Stimulated activated CD8-positive, alpha-beta memory T cell treated with anti-CD3 and anti-CD28 coated beads, Interleukin-4, amount 100 ng/mL, for 1 hour (primary cell): ENCODE data around the gene RILP.

Experiments used
- DNase-seq, 2 donors: peaks; one replicate each; pipeline ENCODE4 v3.0.0-alpha.2; 2020; ENCODE audit warnings: low read depth in 2 of 2, low spot score in 1 of 2

Gene RILP

DNA sequence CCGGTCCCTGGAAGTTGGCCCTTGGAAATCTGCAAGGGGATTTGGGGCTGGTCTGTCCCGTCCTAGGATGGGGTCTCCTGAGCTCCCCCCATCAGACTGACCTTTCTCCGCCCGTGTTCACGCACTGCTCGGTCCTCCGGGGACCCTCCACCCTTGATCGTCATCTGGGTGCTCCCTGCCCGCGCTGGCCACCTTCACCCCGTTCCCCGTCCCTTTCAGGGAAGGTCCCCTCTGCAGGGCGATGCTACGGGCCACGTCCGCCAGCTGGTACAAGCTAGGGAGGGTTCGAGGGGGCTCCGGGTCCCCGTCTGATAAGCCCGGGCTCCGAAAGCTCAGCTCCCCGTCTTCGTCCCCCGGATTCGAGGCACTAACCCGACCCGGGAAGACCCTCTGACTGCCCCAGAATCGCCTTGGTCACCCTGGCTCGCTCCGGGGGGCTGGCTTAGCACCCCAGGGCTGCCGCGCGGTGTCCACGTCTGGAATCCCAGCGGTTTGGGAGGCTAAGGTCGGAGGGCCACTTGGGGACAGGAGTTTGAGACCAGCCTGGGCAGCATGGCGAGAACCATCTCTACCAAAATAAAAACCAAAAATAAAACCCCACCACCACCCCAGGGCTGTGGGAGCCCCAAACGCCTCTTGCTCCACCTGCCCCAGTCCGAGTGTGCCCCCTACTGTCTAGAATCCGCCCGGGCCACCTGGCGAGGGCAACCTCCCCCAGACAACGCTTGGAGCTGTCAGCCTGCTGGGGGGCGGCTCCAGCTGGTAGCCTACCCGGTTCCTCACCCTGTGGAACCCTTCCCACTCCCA is 20.0 kb downstream of the RILP start:
- peak; percentile 41 to 47 for DNase-seq

DNA sequence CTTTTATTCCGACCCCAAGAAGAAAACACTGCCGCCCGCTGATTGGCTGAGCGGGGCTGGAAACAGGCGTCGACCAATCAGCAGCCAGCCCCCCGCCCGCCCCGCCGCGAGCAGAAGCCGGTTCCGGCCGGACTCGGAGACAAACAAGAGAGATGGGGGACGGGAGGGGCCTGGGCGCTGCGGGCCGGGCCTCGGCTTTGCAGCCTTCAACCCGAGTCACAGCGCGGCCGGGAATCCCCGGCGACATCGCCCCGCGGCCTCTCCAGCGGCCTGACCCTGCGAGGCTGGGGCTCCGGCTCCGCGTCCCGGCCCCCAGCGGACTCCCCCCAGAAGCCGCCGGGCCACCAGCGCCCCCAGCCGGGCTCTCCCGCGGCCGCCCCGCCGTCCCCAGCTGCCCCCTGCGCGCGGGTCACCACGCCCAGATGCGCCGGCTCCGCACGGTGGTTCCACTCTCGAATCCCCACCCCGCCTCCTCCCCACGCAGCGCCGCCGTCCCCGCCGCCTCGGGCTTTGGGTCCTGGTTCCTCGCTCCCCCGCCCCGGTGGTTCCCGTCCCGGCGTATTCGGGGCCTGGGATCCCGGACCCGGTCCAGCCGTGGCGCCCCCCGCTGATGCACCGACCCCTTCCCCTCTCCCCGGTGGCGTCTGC is 20.7 kb downstream of the RILP start:
- DNase-seq, result peak; percentile 75 to 81

DNA sequence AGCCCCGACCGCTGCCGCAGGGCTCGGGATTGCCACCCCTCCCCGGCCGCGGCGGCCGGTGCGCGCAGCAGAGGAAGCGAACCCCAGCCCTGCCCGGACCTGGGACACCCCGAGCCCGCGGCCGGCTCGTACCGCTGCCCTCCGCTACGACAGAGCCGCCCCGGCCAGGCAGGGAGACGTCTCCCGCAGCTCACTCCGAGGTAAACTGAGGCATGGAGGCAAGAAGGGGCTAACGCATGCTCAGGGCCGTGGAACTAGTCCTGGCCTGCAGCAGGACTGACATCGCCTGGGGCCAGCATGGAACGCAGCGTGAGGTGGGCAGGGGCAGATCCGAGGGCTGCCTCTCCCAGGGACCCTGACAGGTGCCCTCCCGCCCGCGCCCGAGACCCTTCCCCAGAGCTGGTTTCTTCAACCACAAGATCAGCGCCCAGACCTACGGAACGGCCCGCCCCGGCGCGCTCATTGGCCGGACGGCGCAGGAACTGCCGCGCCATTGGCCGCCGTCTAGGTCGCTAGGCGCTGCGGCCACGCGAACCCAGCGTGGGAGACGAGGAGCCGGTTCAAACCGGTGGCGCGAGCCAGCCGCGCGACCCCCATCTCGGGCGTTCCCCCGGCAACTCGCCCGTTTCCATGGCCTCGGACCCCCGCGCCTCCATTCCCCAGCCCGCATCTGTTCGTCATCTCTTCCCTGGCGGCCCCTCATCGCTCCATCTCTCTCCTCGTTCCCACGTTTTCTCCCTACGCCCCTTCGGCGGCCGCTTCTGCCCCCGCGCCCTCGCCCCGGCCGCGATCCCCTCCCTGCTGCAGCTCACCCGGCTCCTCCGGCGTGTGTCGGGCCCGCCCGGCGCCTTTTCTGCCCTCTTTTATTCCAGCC is 21.4 kb downstream of the RILP start, which contains the start of gene SLC43A2:
Gene SLC43A2, minus strand, starts transcription at position 853 of the 874 bp plus-strand sequence. CDS start 960 bp downstream, outside the sequence.
- peak; percentile 41 to 54 for DNase-seq

DNA sequence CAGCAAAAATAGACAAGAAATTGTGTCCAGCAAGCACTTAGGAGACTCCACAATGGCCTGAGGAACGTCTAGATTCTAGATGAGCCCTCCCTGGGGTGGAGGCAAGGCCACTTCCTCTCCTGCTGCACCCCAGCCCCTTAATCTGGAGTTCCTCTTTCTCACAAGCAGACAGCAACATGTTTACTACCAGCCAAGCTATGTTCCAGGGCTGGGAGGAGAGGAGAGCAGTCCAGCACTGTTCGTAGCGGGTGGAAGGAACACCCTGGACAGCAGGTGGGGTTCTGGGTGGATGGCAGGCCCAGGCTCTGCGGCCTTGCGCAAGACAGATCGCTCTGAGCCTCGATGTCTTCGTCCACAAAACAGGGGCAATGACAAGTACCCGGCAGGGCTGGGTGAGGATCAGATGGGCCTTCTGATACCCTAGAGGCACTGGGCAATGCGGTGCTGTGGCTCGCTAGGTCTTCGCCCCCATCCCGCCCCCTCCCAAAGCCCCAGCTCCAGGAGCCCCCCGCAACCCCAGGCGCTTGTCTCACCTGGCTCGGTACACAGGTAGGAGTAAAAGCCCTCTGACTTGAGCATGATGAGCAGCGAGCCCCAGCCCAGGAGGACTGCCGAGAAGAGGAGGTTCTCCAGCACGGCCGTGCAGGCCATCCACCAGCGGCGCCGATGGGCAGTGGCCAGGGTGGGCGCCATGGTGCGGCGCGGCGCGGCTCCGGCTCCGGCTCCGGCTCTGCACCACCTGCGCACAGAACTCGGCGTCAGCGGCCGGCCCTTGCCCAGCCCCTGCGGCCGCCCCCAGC is 22.3 kb downstream of the RILP start:
- DNase-seq, result no peak

DNA sequence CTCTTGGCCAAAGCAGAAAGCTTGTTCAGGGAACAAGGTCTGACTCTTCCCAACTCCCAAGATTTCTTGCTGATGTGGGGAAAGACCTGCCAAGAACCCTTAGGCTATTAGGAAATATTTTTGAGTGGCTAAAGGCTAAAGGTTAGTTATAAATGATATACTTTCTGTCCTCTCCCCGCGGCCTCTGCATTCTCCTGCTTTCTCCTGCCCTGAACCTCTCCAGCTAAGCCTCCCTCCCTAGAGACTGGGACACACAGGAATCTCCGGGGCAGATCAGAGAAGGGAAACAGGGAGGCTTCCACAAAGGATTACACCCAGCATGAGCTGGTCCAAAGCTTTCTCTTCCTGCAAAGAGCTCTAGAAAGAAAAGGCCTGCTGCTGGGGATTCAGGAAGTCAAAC is 23.3 kb downstream of the RILP start:
- no peak for DNase-seq

DNA sequence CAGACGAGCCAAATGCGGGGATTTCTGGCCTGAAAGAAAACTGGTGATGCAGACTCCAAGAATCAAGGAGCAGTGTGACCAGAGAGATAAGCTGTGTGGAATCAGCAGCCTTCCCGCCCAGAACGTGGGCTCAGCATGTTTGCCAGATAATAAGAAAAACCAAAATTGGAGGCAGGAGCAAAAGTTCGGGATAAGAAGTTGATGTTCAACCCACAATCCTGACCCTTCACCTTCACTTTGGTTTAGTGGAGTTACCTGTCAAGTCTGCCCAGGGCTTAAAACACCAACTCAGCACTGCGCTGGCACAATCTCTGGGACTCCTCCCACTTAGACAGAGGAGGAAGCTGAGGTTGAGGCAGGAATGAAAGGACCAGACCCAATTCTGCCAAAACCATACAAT is 24.1 kb downstream of the RILP start:
- DNase-seq, result no peak

DNA sequence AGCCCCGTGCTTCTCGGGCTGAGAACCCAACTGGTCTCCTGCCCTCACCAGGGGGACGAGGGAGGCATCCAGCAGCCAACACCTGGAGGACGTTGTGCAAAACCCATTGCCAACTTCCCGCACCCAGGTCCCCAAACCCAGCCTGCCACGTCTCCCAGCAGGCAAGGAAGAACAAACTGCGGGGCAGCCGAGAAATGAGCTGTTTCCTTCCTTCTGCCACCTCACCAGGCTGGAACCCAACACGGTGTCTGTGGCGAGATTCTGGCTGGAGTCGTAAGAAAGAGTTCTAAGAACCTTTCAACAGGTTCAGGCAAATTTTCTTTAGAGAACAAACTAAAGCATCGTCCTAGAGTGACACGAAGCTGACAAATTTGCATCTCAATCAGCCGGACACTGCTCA is 24.6 kb downstream of the RILP start:
- DNase-seq, result no peak

DNA sequence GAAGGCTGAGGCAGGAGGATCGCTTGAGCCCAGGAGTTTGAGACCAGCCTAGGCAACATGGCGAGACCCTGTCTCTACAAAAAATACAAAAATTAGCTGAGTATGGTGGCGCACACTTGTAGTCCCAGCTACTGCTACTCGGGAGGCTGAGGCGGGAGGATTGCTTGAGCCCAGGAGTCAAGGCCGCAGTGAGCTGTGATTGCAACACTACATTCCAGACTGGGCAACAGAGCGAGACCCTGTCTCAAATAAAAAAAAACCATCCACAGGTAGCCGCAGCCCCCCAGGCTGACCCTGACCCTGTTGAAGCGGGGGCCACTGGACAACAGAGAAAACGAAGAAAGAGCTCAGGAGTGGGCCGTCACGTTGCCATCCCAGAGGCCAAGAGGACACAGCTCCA is 25.0 kb downstream of the RILP start:
- no peak for DNase-seq

DNA sequence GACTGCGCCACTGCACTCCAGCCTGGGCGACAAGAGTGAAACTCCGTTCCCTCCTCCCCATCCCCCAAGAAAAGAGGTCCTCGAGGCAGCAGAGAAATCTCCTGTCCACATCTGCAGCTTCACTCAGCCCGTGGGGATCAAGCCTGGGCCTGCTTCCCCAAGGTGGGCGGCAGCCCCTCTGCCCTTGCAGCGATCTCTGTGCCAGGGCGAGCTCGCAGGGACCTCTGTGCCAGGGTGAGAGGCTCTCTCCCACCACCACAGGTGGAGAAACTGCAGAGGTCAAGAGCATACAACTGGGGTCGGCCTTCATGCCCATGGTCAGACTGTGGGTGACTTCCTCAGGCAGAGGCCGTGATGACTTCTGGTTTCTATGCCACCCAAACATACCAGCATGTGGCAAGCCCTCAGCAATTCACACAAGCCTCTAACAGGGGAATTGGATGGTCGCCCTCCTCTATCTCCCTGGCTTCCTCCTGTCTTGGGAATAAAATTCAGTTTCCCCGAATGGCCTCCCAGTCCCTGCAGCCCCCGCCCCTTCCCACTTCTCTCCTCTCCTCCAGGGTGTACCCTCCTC is 26.5 kb downstream of the RILP start:
- no peak for DNase-seq

DNA sequence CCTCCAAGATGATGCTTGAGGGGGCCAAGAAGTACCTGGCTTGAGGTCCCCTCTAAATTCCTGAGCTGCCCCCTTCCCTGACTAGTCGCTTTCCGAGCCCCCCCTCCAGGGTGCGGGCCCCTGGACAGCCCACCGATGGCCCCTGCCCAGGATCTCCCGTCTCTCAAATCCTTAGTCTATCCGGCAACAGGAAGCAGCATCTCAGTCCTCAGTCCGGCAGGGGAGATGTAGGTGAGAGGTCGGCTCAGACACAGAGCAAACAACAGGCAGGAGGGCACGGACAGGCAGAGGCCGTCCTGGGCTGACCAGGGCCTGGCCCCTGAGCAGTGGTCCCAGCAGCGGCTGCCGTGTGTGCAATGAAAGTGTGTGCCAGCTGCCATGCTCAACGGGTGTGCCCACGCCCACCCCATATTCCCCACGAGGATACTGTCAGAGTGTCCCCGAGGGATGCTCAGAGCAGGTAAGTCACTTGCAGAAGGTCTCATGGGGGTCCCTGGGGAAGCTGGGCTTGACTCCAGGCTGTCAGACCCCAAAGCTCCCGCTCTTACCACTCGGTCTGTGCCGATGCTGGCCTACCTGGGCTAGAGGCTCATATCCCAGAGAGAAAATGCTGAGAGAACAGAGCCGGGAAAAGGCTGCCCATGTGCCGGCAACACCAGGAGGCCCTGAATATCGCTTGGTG is 28.3 kb downstream of the RILP start:
- no peak for DNase-seq

DNA sequence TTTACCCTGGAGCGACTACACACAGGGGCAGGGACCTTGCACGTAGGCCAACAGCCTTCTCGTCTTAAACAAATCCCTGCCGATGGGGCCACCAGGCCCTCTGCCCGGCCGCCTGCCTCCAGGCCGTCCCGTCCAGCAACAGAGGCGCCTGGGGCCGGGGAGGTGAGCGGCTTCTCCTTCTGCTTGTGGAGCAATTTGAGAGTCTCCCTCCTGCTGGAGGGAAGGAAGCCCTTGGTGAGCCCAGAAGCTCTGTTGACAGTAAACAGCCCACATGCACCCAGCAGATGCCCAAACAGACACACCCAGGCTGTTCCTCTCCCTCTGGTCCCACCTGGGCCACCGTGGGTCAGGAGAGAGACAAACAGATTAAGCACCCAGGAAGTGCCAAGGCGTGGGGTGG is 29.2 kb downstream of the RILP start:
- DNase-seq, result no peak

DNA sequence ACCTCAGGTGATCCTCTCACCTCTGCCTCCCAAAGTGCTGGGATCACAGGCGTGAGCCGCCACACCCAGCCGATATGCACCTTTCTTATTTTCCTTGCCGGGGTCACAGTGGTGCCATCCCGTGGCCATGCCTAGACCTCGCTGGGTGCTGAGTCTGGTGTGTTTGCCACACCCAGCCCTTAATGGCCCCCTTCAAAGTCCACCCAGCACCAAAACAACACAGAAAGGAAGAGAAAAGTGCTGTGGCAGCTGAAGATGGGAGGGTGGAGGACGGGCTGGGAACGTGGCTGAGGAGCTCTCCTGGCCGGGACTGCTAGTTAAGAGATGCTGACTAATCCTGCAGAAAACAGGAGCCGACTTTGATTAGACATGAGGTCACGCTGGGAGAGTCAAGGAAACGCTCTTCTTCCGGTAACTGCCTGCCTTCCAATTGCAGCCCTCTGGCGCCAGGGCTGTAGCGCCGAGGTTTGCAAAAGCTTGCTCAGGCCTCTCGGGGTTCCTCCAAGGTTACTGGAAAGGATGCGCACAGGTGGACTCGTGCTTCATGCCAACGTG is 32.0 kb downstream of the RILP start:
- no peak for DNase-seq

DNA sequence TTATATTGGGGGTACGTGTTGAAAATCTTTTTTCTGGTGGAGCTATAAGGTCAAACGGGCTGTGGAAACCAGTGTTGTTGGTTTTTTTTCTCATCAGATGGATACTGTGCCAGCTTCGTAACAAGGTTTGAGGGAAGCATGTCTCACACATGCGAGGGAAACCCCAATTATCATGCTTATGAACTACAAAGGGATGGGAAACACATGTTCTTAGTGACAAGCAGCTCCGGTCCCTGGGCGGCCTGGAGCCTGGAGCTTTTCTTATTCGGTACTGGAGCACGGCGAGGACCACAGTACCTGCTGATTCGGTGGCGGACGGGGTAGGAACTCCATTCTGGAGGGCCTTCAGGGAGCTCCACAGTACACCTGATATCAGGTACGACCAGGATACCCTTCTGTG is 33.6 kb downstream of the RILP start:
- no peak for DNase-seq

DNA sequence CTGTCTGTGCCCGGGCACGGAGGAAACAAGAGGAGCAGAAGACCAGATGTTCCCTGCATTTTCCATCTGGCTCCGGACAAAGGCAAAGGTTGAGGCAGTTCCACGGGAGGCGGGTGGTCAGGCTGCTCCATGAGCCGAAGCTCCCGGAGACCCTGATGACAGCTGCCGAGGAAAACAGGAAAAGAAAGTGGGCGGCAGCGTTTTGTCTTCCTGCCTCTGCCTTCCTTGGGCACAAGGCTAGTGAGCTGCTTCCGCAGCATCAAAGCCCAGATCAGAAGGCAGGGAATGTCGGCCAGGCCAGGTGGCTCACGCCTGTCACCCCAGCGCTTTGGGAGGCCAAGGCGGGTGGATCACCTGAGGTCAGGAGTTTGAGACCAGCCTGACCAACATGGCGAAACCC is 37.3 kb downstream of the RILP start:
- DNase-seq, result no peak

DNA sequence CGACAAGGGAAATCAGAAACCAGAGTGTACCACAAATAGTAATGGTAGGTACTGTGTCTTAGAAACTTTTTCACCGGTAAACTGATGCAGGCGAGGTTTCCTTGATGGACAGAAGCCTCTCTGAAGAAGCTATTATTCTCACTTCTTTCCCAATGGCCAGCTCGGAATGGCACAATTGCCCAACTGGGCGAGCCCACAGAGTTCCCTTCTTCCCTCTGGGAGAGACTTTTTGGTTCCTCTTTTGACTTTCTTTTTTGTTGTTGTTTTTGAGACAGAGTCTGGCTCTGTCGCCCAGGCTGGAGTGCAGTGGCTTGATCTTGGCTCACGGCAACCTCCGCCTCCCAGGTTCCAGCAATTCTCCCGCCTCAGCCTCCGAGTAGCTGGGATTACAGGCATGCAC is 38.0 kb downstream of the RILP start:
- no peak for DNase-seq

DNA sequence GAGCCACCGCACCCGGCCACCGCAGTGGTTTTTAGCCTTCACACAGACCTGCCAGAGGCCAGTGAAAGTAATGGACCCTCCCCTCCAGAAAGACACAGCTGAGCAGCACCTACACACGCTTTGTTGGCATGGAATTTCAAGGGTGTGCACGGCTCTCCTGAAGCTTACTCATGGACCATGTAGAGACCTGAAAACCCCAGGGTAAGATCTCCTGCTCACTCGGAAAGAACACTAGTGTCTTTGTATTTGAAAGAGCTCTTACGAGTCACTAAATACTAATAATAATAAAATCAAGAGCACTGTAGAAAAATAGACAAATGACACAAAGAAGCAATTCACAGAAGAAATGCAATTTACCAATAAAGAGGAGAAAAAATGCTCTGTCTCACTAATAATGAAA is 41.0 kb downstream of the RILP start:
- DNase-seq, result no peak

DNA sequence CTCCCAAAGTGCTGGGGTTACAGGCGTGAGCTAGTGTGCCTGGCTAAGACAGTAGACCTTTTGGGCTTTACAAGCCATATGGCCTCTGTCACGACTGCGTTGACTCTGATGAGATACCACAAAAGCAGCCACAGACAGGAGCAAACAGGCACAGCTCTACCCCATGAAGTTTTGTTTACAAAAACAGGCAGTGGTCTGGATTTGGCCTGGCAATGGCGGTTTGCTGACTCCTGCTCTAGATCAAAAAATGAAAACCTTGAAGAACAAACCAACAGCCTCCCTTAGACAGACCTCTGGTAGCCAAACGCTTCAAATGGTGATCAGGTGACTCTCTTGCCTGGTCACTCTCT is 41.7 kb downstream of the RILP start:
- DNase-seq, result no peak

DNA sequence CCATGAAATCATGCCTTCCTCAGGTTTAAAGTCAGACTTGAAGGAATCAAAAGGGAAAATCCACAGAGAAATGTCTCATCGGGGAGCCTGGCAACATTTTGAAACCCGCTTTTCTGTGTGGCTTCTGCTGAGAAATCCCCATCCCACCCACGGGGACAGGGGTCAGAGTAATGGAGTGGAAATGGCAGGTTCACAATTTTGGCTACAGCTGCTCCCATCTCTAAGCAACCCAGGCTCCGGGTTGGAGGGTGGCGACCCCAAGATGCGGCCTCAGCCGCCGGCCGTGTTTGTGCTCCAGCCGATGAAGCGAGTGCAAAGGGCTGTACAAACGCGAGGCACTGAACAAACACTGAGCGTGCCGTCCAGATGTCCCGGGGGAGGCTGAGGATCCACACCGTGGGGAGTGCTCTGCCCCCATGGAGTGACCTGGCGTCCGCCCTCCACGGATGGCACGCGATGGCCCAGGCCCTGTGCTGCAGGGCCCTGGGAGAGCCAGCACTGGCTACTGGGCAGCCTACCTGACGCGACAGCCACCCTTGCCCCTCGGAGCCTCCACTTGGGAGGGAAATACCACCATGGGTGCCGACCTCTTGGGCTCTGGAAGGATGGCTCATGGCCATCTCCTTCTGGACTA is 43.2 kb downstream of the RILP start:
- DNase-seq, result no peak

DNA sequence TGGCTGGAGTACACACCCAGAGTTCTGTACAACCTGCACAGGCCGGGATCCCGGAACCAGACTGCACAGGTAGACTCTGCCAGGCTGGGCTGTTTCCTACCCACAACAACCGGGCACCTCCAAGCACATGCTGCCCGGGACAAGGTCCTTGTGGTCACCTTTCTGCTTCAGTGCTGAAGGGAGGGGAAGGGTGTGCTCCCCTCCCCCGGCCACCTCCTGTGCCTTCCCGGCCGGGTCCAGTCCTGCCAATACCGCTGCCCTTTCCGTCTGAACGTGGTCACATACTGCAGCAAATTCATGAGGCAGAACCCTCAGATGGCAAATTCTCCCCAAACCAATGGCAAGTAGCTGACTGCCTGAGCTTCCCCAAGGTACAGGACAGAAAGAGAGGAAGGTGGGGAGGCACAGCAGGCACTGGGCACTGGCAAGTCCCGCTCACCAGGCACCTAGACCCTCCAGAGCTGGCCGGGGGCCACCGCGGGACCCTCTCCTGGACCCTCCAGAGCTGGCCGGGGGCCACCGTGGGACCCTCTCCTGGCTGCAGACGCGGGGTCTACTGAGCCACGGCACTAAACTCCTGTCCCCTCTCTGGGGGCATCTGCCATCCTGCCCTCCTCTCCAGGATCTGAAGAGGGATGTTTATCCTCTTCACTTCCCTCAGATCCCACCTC is 43.9 kb downstream of the RILP start:
- no peak for DNase-seq
